TTC549 (cell line): Measurements from ENCODE around the gene C19orf73.
A peak's percentile ranks its signal among the peaks of the same experiment; 100 is the strongest.

ENCODE experiments used
- FAIRE-seq: peaks from 2 replicates; lab custom pipeline; 2012; peaks lifted over from hg19 to GRCh38; lab: Jason Lieb, UNC

C19orf73 gene

GRCh38 chr19:49118565-49119410 is at the start of gene C19orf73:
C19orf73 (minus strand) TSS chr19:49119143; CDS start chr19:49119022, 121 bp downstream.
- FAIRE-seq: no peak

- no peak for FAIRE-seq
Measured at GRCh38 chr19:49168421-49168820, 49.5 kb upstream of the C19orf73 start.

GRCh38 chr19:49167857-49168409 is 49.0 kb upstream of the C19orf73 start:
- no peak for FAIRE-seq

GRCh38 chr19:49165865-49166301 is 46.9 kb upstream of the C19orf73 start:
- no peak for FAIRE-seq

GRCh38 chr19:49165111-49165750 is 46.3 kb upstream of the C19orf73 start:
- no peak for FAIRE-seq

- no peak for FAIRE-seq
Measured at GRCh38 chr19:49161987-49162386, 43.0 kb upstream of the C19orf73 start.

GRCh38 chr19:49160450-49161189 is 41.7 kb upstream of the C19orf73 start:
- no peak for FAIRE-seq

GRCh38 chr19:49157445-49158224 is 38.7 kb upstream of the C19orf73 start, which contains the start of gene TRPM4:
TRPM4 (plus strand) TSS chr19:49157792; CDS start chr19:49157867, 75 bp downstream.
- no peak for FAIRE-seq

- no peak for FAIRE-seq
Measured at GRCh38 chr19:49155820-49156346, 36.9 kb upstream of the C19orf73 start.

GRCh38 chr19:49155005-49155819 is 36.3 kb upstream of the C19orf73 start, which contains the start of gene HRC:
HRC (minus strand) TSS chr19:49155396; CDS start chr19:49155237, 159 bp downstream.
- no peak for FAIRE-seq

- FAIRE-seq: no peak
Measured at GRCh38 chr19:49154279-49154678, 35.3 kb upstream of the C19orf73 start.

- FAIRE-seq: no peak
Measured at GRCh38 chr19:49153167-49153809, 34.3 kb upstream of the C19orf73 start.

- FAIRE-seq: no peak
Measured at GRCh38 chr19:49152119-49152550, 33.2 kb upstream of the C19orf73 start.

- peak; percentile 92 for FAIRE-seq
Measured at GRCh38 chr19:49151267-49152118, 32.5 kb upstream of the C19orf73 start.

- no peak for FAIRE-seq
Measured at GRCh38 chr19:49150944-49151243, 32.0 kb upstream of the C19orf73 start.

- FAIRE-seq: no peak
Measured at GRCh38 chr19:49150106-49150943, 31.4 kb upstream of the C19orf73 start.

- FAIRE-seq: no peak
Measured at GRCh38 chr19:49149652-49150105, 30.7 kb upstream of the C19orf73 start.
